ENCODE results near the gene OR4K5. TPM values are rescaled to one million over a fixed set of nuclear protein-coding genes. Genes with fewer than 3 reads are reported as not detected.

The OR4K5 gene, protein sequence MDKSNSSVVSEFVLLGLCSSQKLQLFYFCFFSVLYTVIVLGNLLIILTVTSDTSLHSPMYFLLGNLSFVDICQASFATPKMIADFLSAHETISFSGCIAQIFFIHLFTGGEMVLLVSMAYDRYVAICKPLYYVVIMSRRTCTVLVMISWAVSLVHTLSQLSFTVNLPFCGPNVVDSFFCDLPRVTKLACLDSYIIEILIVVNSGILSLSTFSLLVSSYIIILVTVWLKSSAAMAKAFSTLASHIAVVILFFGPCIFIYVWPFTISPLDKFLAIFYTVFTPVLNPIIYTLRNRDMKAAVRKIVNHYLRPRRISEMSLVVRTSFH
- total RNA-seq = under 1 TPM in 1 of 8 experiments, not detected in 7; 0.17 TPM

- Histone ChIP-seq H3K4me3 (no peak within 1 kb of the TSS), H3K27ac (no peak within 1 kb of the TSS), H3K4me1 (replicated peaks in 1 of 2) (no peaks in the 10 kb centered on the region)
- ATAC-seq (replicated peaks in 6 of 8) = no peak
- in situ Hi-C loops (cut with MboI; ENCODE audit: low pct_unique_long_range_greater_than_20kb in 2 of 9, low sequenced_read_pairs in 9 of 9, unreplicated experiment in 9 of 9) = no loop called here
Measured at GRCh38 chr14:19920021-19920657, at the start of gene OR4K5. OR4K5 (plus strand) TSS chr14:19920607; CDS start chr14:19920607, 0 bp downstream.

DNA sequence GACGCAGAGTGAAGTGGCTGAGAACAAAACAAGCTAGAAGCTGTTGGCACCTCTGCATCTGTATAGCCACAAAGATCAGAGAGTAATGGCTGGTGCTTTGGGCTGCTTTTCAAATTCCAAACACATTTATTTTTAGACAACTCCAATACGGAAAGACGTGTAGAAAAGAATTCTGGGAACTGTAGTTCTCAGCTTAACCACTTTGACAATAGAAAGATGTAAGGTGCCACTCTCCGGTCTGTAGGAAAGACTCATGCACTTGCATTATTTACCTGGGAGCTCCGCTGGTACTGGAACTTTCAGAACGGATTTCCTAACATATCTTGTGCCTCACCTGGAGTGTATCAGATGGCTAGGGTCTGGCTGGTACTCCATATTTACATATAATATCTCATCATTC, 47.2 kb upstream of the OR4K5 start:
- in situ Hi-C loops (cut with MboI; ENCODE audit: low pct_unique_long_range_greater_than_20kb in 2 of 9, low sequenced_read_pairs in 9 of 9, unreplicated experiment in 9 of 9) = no loop called here
- H3K27ac ChIP-seq = no peak overlapping the region
- no peak for ATAC-seq (replicated peaks in 6 of 8)
- no peak overlapping the region for H3K4me3 ChIP-seq
- H3K4me1 ChIP-seq (replicated peaks in 1 of 2) = no peaks in the 10 kb centered on the region
- WGBS, 10 experiments = 16 to 52% (median 39%) methylated on average over 1 to 6 of the region's 6 CpGs; no CpG with 5 or more reads in 1 of the 10 experiments

- no peaks in the 10 kb centered on the region for H3K4me1 ChIP-seq (replicated peaks in 1 of 2)
- 0 to 53% (median 26%) methylated on average over 1 to 2 of the region's 2 CpGs for WGBS, 10 experiments
- H3K27ac ChIP-seq = no peak within 1 kb of the TSS
- in situ Hi-C loops (cut with MboI; ENCODE audit: low pct_unique_long_range_greater_than_20kb in 2 of 9, low sequenced_read_pairs in 9 of 9, unreplicated experiment in 9 of 9) = no loop called here
- ATAC-seq (replicated peaks in 6 of 8) = no peak
- H3K4me3 ChIP-seq = no peak within 1 kb of the TSS
Measured at GRCh38 chr14:19874842-19875241, 45.6 kb upstream of the OR4K5 start, which contains the start of gene OR4K2. OR4K2 (plus strand) TSS chr14:19875142; CDS start chr14:19876268, 1,126 bp downstream.

GRCh38 chr14:19878029-19878642, 42.3 kb upstream of the OR4K5 start:
- Histone ChIP-seq H3K27ac (no peak overlapping the region), H3K4me1 (replicated peaks in 1 of 2) (no peaks in the 10 kb centered on the region), H3K4me3 (no peak overlapping the region)
- no peak for ATAC-seq (replicated peaks in 6 of 8)
- in situ Hi-C loops (cut with MboI; ENCODE audit: low pct_unique_long_range_greater_than_20kb in 2 of 9, low sequenced_read_pairs in 9 of 9, unreplicated experiment in 9 of 9) = no loop called here

- WGBS, 10 experiments = 0 to 17% (median 0%) methylated on average over 1 of the region's 2 CpGs; no CpG with 5 or more reads in 5 of the 10 experiments
- Histone ChIP-seq H3K27ac (no peak overlapping the region), H3K4me3 (no peak overlapping the region), H3K4me1 (replicated peaks in 1 of 2) (no peaks in the 10 kb centered on the region)
- ATAC-seq (replicated peaks in 6 of 8) = no peak
- in situ Hi-C loops (cut with MboI; ENCODE audit: low pct_unique_long_range_greater_than_20kb in 2 of 9, low sequenced_read_pairs in 9 of 9, unreplicated experiment in 9 of 9) = no loop called here
Measured at GRCh38 chr14:19895282-19895681, 25.1 kb upstream of the OR4K5 start.

DNA sequence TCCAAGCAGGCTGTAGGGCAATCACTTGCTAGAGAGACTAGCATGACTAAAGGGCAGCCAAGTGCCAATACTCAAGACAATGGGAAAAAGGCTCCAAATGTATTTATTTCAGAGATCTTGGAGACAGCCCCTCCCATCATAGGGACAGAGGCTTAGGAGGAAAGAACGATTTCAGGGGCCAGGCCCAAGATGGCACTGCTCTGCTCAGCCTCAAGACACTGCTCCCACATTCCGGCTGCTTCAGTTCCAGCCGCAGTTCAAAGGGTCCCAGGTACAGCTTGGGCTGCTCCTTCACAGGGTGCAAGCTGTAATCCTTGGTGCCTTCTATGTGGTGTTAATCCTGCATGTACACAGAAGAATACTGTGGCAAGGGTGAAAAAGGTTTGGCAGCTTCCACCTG, 19.4 kb upstream of the OR4K5 start:
- Histone ChIP-seq H3K4me3 (no peak overlapping the region), H3K4me1 (replicated peaks in 1 of 2) (no peaks in the 10 kb centered on the region), H3K27ac (no peak overlapping the region)
- in situ Hi-C loops (cut with MboI; ENCODE audit: low pct_unique_long_range_greater_than_20kb in 2 of 9, low sequenced_read_pairs in 9 of 9, unreplicated experiment in 9 of 9) = no loop called here
- no peak for ATAC-seq (replicated peaks in 6 of 8)
- 0 to 61% (median 48%) methylated on average over 1 to 3 of the region's 3 CpGs; no CpG with 5 or more reads in 3 of the 10 experiments for WGBS, 10 experiments

GRCh38 chr14:19902409-19902808, 18.0 kb upstream of the OR4K5 start:
- in situ Hi-C loops (cut with MboI; ENCODE audit: low pct_unique_long_range_greater_than_20kb in 2 of 9, low sequenced_read_pairs in 9 of 9, unreplicated experiment in 9 of 9) = no loop called here
- 3 to 76% (median 44%) methylated on average over 2 to 4 of the region's 4 CpGs for WGBS, 10 experiments
- no peak for ATAC-seq (replicated peaks in 6 of 8)
- H3K4me3 ChIP-seq = no peak overlapping the region
- H3K27ac ChIP-seq = no peak overlapping the region
- no peaks in the 10 kb centered on the region for H3K4me1 ChIP-seq (replicated peaks in 1 of 2)

DNA sequence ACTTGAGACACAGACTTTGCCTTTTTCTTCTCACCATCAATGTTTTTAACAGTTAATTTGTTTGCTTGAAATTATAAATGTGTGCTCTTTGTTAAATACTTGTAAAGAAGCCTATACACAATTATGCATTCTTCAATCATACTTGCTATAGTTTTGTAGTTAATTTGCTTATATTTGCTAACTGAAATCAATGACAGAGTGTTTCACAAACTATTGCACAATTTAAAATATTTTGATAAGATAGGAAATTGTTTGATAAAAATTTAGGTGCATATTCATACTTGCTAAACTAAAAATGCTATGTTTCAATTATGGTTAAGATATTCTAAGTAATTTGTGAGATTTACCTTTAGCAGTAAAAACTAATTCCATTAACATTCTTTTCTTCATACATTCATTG, 13.7 kb upstream of the OR4K5 start:
- no peak for ATAC-seq (replicated peaks in 6 of 8)
- no peak overlapping the region for H3K4me3 ChIP-seq
- in situ Hi-C loops (cut with MboI; ENCODE audit: low pct_unique_long_range_greater_than_20kb in 2 of 9, low sequenced_read_pairs in 9 of 9, unreplicated experiment in 9 of 9) = no loop called here

GRCh38 chr14:19911114-19911513, 9.3 kb upstream of the OR4K5 start:
- Histone ChIP-seq H3K27ac (no peak overlapping the region), H3K4me3 (no peak overlapping the region), H3K4me1 (replicated peaks in 1 of 2) (no peaks in the 10 kb centered on the region)
- WGBS, 10 experiments = 0 to 42% (median 11%) methylated on average over 1 to 3 of the region's 3 CpGs; no CpG with 5 or more reads in 1 of the 10 experiments
- in situ Hi-C loops (cut with MboI; ENCODE audit: low pct_unique_long_range_greater_than_20kb in 2 of 9, low sequenced_read_pairs in 9 of 9, unreplicated experiment in 9 of 9) = no loop called here
- ATAC-seq (replicated peaks in 6 of 8) = no peak

More for the DNA sequence above, 13.7 kb upstream of the OR4K5 start:
- Histone ChIP-seq H3K27ac (no peak overlapping the region), H3K4me1 (replicated peaks in 1 of 2) (no peaks in the 10 kb centered on the region)

- Histone ChIP-seq H3K4me3 (no peak overlapping the region), H3K27ac (no peak overlapping the region), H3K4me1 (replicated peaks in 1 of 2) (no peaks in the 10 kb centered on the region)
- no peak for ATAC-seq (replicated peaks in 6 of 8)
- 0 to 50% (median 39%) methylated on average over 3 of the region's 3 CpGs for WGBS, 10 experiments
- in situ Hi-C loops (cut with MboI; ENCODE audit: low pct_unique_long_range_greater_than_20kb in 2 of 9, low sequenced_read_pairs in 9 of 9, unreplicated experiment in 9 of 9) = no loop called here
Measured at GRCh38 chr14:19917243-19917642, 3.2 kb upstream of the OR4K5 start.

- ATAC-seq (replicated peaks in 6 of 8) = no peak
- Histone ChIP-seq H3K4me3 (no peak overlapping the region), H3K4me1 (replicated peaks in 1 of 2) (no peaks in the 10 kb centered on the region), H3K27ac (no peak overlapping the region)
- 0 to 40% (median 22%) methylated on average over 1 of the region's 1 CpG for WGBS, 10 experiments
- in situ Hi-C loops (cut with MboI; ENCODE audit: low pct_unique_long_range_greater_than_20kb in 2 of 9, low sequenced_read_pairs in 9 of 9, unreplicated experiment in 9 of 9) = no loop called here
Measured at GRCh38 chr14:19917955-19918518, 2.4 kb upstream of the OR4K5 start.

DNA sequence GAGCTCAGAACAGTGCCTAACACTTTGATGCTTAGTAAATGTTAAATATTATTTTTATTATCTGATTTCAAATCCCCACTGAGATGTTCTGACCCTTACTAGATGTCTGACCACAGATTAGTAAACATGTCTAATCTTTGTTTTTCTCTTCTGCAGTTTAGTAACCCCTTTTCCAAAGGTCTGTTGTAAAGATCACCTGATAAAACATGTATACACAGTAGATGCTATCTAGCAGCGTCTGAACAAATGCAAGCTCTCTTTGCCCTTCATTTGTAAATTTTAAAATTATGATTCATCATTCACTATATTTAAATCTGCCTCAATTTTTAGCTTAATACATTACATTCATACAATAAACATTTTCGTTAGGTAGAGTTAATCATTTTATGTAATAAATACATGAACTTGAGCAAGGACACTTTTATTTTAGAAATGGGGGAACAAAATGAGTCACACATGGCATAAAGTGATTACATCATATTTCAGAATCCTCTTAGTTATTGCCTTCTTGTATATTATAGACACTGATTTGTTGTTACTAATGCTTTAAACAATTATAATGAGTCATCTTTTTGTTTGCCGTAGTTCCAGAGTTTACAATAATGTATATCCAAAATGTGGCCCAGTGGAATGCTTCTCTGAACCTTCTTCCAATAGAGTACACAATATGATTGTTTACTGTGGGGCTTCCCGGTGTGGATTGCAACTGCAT, 1.7 kb upstream of the OR4K5 start:
- no peaks in the 10 kb centered on the region for H3K4me1 ChIP-seq (replicated peaks in 1 of 2)
- no peak overlapping the region for H3K4me3 ChIP-seq
- ATAC-seq (replicated peaks in 6 of 8) = no peak
- 0 to 41% (median 15%) methylated on average over 3 to 4 of the region's 4 CpGs for WGBS, 10 experiments
- no peak overlapping the region for H3K27ac ChIP-seq
- in situ Hi-C loops (cut with MboI; ENCODE audit: low pct_unique_long_range_greater_than_20kb in 2 of 9, low sequenced_read_pairs in 9 of 9, unreplicated experiment in 9 of 9) = no loop called here

- Histone ChIP-seq H3K4me1 (replicated peaks in 1 of 2) (no peaks in the 10 kb centered on the region), H3K27ac (no peak within 1 kb of the TSS), H3K4me3 (no peak within 1 kb of the TSS)
- WGBS, 10 experiments = 0 to 54% (median 22%) methylated on average over 2 to 3 of the region's 3 CpGs
- in situ Hi-C loops (cut with MboI; ENCODE audit: low pct_unique_long_range_greater_than_20kb in 2 of 9, low sequenced_read_pairs in 9 of 9, unreplicated experiment in 9 of 9) = no loop called here
- no peak for ATAC-seq (replicated peaks in 6 of 8)
Measured at GRCh38 chr14:19930617-19931016, 10.2 kb downstream of the OR4K5 start, which contains the start of gene OR4K1. OR4K1 (plus strand) TSS chr14:19930917; CDS start chr14:19935667, 4,750 bp downstream.

Measured in motor neuron (in vitro differentiated cells).